GM18511 (cell line): ENCODE data around the gene PIWIL4.
"Not testable (repeated sequence)": the region's sequence is repeated elsewhere in the genome, so short reads cannot be mapped to it uniquely, and the experiment has no call there.

Experiments
- ATAC-seq: cut with Tn5 transposase; IDR thresholded peaks from one replicate; pipeline ENCODE4 v1.9.1; 2021; ENCODE audit warnings: mild to moderate bottlenecking, moderate library complexity; ENCODE audit not compliant: unreplicated experiment

PIWIL4 gene

GRCh38 chr11:94632356-94632755 lies 65.2 kb downstream of the PIWIL4 start:
- no peak for ATAC-seq

GRCh38 chr11:94635072-94635471 lies 67.9 kb downstream of the PIWIL4 start:
- ATAC-seq, result no peak

- ATAC-seq, result no peak
Measured at GRCh38 chr11:94636388-94636949, 69.3 kb downstream of the PIWIL4 start.

- ATAC-seq, result peak; percentile 35
Measured at GRCh38 chr11:94638301-94638901, 71.2 kb downstream of the PIWIL4 start.

GRCh38 chr11:94638902-94639373 lies 71.8 kb downstream of the PIWIL4 start:
- ATAC-seq, result peak; percentile 59

- no peak for ATAC-seq
Measured at GRCh38 chr11:94639901-94640721, 72.9 kb downstream of the PIWIL4 start.

- ATAC-seq, result no peak
Measured at GRCh38 chr11:94641167-94641761, 74.1 kb downstream of the PIWIL4 start.

- not testable (repeated sequence) for ATAC-seq
Measured at GRCh38 chr11:94643186-94643585, 76.0 kb downstream of the PIWIL4 start.

- no peak for ATAC-seq
Measured at GRCh38 chr11:94647926-94648325, 80.8 kb downstream of the PIWIL4 start.

- ATAC-seq, result no peak
Measured at GRCh38 chr11:94648789-94649188, 81.6 kb downstream of the PIWIL4 start.

- no peak for ATAC-seq
Measured at GRCh38 chr11:94649254-94649653, 82.1 kb downstream of the PIWIL4 start.

GRCh38 chr11:94649964-94650623 lies 82.9 kb downstream of the PIWIL4 start:
- no peak for ATAC-seq

GRCh38 chr11:94650756-94651155 lies 83.6 kb downstream of the PIWIL4 start:
- no peak for ATAC-seq

- no peak for ATAC-seq
Measured at GRCh38 chr11:94652735-94653284, 85.6 kb downstream of the PIWIL4 start.

- no peak for ATAC-seq
Measured at GRCh38 chr11:94653561-94653960, 86.4 kb downstream of the PIWIL4 start.

GRCh38 chr11:94654201-94654600 lies 87.0 kb downstream of the PIWIL4 start:
- no peak for ATAC-seq

- ATAC-seq, result no peak
Measured at GRCh38 chr11:94655291-94655690, 88.1 kb downstream of the PIWIL4 start.

- no peak for ATAC-seq
Measured at GRCh38 chr11:94655956-94656355, 88.8 kb downstream of the PIWIL4 start.

GRCh38 chr11:94656968-94657367 lies 89.8 kb downstream of the PIWIL4 start:
- ATAC-seq, result no peak

- no peak for ATAC-seq
Measured at GRCh38 chr11:94657629-94658028, 90.5 kb downstream of the PIWIL4 start.

- ATAC-seq, result no peak
Measured at GRCh38 chr11:94658386-94658785, 91.2 kb downstream of the PIWIL4 start.
